Measurements from ENCODE around the gene DYNLRB1.

- TF ChIP-seq, protein P1, sequence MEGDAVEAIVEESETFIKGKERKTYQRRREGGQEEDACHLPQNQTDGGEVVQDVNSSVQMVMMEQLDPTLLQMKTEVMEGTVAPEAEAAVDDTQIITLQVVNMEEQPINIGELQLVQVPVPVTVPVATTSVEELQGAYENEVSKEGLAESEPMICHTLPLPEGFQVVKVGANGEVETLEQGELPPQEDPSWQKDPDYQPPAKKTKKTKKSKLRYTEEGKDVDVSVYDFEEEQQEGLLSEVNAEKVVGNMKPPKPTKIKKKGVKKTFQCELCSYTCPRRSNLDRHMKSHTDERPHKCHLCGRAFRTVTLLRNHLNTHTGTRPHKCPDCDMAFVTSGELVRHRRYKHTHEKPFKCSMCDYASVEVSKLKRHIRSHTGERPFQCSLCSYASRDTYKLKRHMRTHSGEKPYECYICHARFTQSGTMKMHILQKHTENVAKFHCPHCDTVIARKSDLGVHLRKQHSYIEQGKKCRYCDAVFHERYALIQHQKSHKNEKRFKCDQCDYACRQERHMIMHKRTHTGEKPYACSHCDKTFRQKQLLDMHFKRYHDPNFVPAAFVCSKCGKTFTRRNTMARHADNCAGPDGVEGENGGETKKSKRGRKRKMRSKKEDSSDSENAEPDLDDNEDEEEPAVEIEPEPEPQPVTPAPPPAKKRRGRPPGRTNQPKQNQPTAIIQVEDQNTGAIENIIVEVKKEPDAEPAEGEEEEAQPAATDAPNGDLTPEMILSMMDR (conservative IDR thresholded peaks at IDR 0.05; ENCODE audit: low read depth, low read length), result no peak
- TF ChIP-seq EZH2 (IDR thresholded peaks at IDR 0.05; ENCODE audit: borderline replicate concordance, low read depth, low read length, poor library complexity, severe bottlenecking), result no peak
Observed at GRCh38 chr20:34549291-34549928, 33.2 kb downstream of the DYNLRB1 start.

All from A673 (cell line).